GM10266 (cell line): Measurements from ENCODE around the gene RNF175.

Experiments used
- DNase-seq: peaks from one replicate; pipeline ENCODE4 v3.0.0; 2012; ENCODE audit errors: extremely low spot score
- CTCF ChIP-seq: IDR thresholded peaks from 2 replicates; pipeline ENCODE4 v1.5.1; 2012; ENCODE audit warnings: mild to moderate bottlenecking, low read depth; ENCODE audit not compliant: control insufficient read depth, insufficient read depth; ENCODE audit errors: missing control alignments

RNF175 gene

GRCh38 chr4:153759407-153760316 is at the start of gene RNF175:
TSS of gene RNF175 (minus strand) at chr4:153760024. CDS start at chr4:153759862, 162 bp downstream.
- TF ChIP-seq CTCF, result no peak
- no peak for DNase-seq

GRCh38 chr4:153809307-153809706 is 49.5 kb upstream of the RNF175 start:
- no peak for DNase-seq
- no peak for TF ChIP-seq CTCF

- TF ChIP-seq CTCF, result no peak
- DNase-seq, result no peak
These were observed 48.4 kb upstream of the RNF175 start for GRCh38 chr4:153808175-153808574.

DNA sequence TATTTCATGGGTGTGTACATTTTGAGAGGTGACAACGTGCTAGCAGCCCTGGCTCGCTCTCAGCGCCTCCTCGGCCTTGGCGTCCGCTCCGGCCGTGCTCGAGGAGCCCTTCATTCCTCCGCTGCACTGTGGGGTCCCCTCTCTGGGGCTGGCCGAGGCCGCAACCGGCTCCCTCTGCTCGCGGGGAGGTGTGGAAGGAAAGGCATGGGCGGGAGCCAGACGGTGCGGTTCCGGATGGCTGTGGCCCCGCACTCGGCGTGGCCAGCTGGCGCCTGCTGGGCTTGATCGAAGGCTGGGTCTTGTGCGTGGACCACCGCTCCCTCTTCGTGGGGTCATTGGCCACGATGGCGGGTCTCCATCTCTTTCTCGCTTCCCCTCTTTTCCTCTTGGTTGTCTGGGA is 46.2 kb upstream of the RNF175 start:
- TF ChIP-seq CTCF, result no peak
- no peak for DNase-seq

GRCh38 chr4:153804722-153805121 is 44.9 kb upstream of the RNF175 start:
- no peak for TF ChIP-seq CTCF
- DNase-seq, result no peak

DNA sequence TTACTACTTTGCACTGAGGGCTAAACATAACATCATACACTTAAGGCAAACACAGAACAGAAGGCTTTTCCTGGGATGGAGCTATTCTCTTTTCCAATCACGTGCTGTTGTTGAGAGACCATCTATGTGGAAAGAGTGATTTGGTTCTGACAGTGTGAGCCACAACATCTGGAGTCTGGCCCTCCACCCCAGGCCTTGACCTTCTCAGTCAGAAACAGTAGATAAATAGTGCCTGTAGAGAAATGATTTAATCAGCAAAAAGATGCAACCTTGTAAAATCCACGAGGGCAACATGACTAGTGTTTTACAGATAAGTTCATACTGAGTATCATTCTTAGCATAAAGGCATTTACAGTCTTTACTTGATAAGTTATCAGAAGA is 39.9 kb upstream of the RNF175 start:
- DNase-seq, result no peak
- TF ChIP-seq CTCF, result no peak
